Loucy (cell line): Measurements from ENCODE around the gene SAC3D1.

Experiments
- EZH2phosphoT487 ChIP-seq: fragments of 200-600 bp; IDR thresholded peaks from 2 replicates; pipeline ENCODE4 v1.6.1; 2018; ENCODE audit warnings: antibody characterized with exemption, mild to moderate bottlenecking, moderate library complexity, borderline replicate concordance
- TF ChIP-seq, protein P1 (sequence below): fragments of 200-600 bp; sonication (generic); conservative IDR thresholded peaks from 2 replicates; pipeline ENCODE4 v1.5.1; 2014; ENCODE audit warnings: mild to moderate bottlenecking, antibody characterized with exemption, low read length

DNA sequence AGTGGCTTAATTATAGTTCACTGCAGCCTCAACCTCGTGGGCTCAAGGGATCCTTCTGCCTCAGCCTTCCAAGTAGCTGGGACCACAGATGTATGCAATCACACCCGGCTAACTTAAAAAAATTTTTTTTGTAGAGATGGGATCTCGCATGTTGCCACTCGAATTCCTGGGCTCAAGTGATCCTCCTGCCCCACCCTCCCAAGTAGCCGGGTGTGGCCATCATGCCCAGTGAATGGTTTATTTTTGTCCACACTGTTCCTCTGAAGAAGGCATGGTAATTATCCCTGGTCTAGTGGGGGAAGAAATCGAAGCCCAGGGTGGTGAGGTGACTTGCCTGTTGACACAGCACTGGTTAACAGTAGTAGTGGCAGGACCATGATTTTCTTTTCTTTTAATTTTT is 1.9 kb downstream of the SAC3D1 start:
- TF ChIP-seq, protein P1, sequence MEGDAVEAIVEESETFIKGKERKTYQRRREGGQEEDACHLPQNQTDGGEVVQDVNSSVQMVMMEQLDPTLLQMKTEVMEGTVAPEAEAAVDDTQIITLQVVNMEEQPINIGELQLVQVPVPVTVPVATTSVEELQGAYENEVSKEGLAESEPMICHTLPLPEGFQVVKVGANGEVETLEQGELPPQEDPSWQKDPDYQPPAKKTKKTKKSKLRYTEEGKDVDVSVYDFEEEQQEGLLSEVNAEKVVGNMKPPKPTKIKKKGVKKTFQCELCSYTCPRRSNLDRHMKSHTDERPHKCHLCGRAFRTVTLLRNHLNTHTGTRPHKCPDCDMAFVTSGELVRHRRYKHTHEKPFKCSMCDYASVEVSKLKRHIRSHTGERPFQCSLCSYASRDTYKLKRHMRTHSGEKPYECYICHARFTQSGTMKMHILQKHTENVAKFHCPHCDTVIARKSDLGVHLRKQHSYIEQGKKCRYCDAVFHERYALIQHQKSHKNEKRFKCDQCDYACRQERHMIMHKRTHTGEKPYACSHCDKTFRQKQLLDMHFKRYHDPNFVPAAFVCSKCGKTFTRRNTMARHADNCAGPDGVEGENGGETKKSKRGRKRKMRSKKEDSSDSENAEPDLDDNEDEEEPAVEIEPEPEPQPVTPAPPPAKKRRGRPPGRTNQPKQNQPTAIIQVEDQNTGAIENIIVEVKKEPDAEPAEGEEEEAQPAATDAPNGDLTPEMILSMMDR: no peak
- TF ChIP-seq EZH2phosphoT487: no peak
